ENCODE results near the gene TXNRD1. TPM values are rescaled to one million over a fixed set of nuclear protein-coding genes. Genes with fewer than 3 reads are reported as not detected.

Gene TXNRD1
- total RNA-seq, 2 donors from 2014 or later: 83.4 to 144 TPM

GRCh38 chr12:104348283-104348993 is 132.9 kb downstream of the TXNRD1 start:
- Histone ChIP-seq H3K27ac (ENCODE audit: low read depth, low read length) (no peak overlapping the region), H3K4me1 (ENCODE audit: control insufficient read depth, insufficient read depth, low read length) (no peaks in the 10 kb centered on the region), H3K4me3 (ENCODE audit: low read length) (no peak overlapping the region), H3K9ac (ENCODE audit: extremely low read depth, low read length, poor library complexity, severe bottlenecking) (no peak overlapping the region), H3K27me3 (ENCODE audit: control insufficient read depth, insufficient read depth, low read length, poor library complexity, severe bottlenecking) (no peaks in the 10 kb centered on the region), H3K9me3 (ENCODE audit: control insufficient read depth, low read length) (no peaks in the 10 kb centered on the region), H3K36me3 (ENCODE audit: control insufficient read depth, insufficient read depth, low read length) (peaks cover 61% of the 10 kb centered on the region)
- peak; percentile 47 for DNase-seq
- no peak for TF ChIP-seq CTCF (conservative IDR thresholded peaks at IDR 0.05)
- Mint-ChIP-seq H3K4me3 (no peak overlapping the region), H3K9me3 (no peaks in the 10 kb centered on the region), H3K27me3 (ENCODE audit: insufficient read depth) (no peaks in the 10 kb centered on the region), H3K27ac (no peak overlapping the region), H3K36me3 (ENCODE audit: low read depth) (peaks cover 32% of the 10 kb centered on the region), H3K4me1 (peaks cover 9% of the 10 kb centered on the region)
- 93% methylated on average over 9 to 11 of the region's 11 CpGs for WGBS, 2 experiments (ENCODE audit: insufficient coverage in 1 of 2, insufficient read length in 1 of 2)

GRCh38 chr12:104348994-104349494 is 133.5 kb downstream of the TXNRD1 start:
- Mint-ChIP-seq H3K36me3 (ENCODE audit: low read depth) (peaks cover 31% of the 10 kb centered on the region), H3K4me3 (no peak overlapping the region), H3K4me1 (peaks cover 8% of the 10 kb centered on the region), H3K27ac (no peak overlapping the region), H3K9me3 (no peaks in the 10 kb centered on the region), H3K27me3 (ENCODE audit: insufficient read depth) (no peaks in the 10 kb centered on the region)
- Histone ChIP-seq H3K27me3 (ENCODE audit: control insufficient read depth, insufficient read depth, low read length, poor library complexity, severe bottlenecking) (no peaks in the 10 kb centered on the region), H3K27ac (ENCODE audit: low read depth, low read length) (no peak overlapping the region), H3K36me3 (ENCODE audit: control insufficient read depth, insufficient read depth, low read length) (peaks cover 61% of the 10 kb centered on the region), H3K9me3 (ENCODE audit: control insufficient read depth, low read length) (no peaks in the 10 kb centered on the region), H3K4me3 (ENCODE audit: low read length) (no peak overlapping the region), H3K4me1 (ENCODE audit: control insufficient read depth, insufficient read depth, low read length) (no peaks in the 10 kb centered on the region), H3K9ac (ENCODE audit: extremely low read depth, low read length, poor library complexity, severe bottlenecking) (no peak overlapping the region)
- no peak for TF ChIP-seq CTCF (conservative IDR thresholded peaks at IDR 0.05)
- DNase-seq: peak; percentile 25
- 96 to 100% methylated on average over 1 to 2 of the region's 2 CpGs for WGBS, 2 experiments (ENCODE audit: insufficient coverage in 1 of 2, insufficient read length in 1 of 2)

- 94 to 97% methylated on average over 7 to 8 of the region's 8 CpGs for WGBS, 2 experiments (ENCODE audit: insufficient coverage in 1 of 2, insufficient read length in 1 of 2)
- Mint-ChIP-seq H3K27me3 (ENCODE audit: insufficient read depth) (no peaks in the 10 kb centered on the region), H3K9me3 (no peaks in the 10 kb centered on the region)
Measured at GRCh38 chr12:104350211-104351056, 134.9 kb downstream of the TXNRD1 start.

More at GRCh38 chr12:104350211-104351056, 134.9 kb downstream of the TXNRD1 start:
- no peak overlapping the region for H3K27ac Mint-ChIP-seq
- Histone ChIP-seq H3K4me1 (ENCODE audit: control insufficient read depth, insufficient read depth, low read length) (no peaks in the 10 kb centered on the region), H3K36me3 (ENCODE audit: control insufficient read depth, insufficient read depth, low read length) (peaks cover 51% of the 10 kb centered on the region), H3K9ac (ENCODE audit: extremely low read depth, low read length, poor library complexity, severe bottlenecking) (no peak overlapping the region), H3K27me3 (ENCODE audit: control insufficient read depth, insufficient read depth, low read length, poor library complexity, severe bottlenecking) (no peaks in the 10 kb centered on the region), H3K9me3 (ENCODE audit: control insufficient read depth, low read length) (no peaks in the 10 kb centered on the region), H3K4me3 (ENCODE audit: low read length) (no peak overlapping the region), H3K27ac (ENCODE audit: low read depth, low read length) (no peak overlapping the region)
- H3K4me1 Mint-ChIP-seq: peaks cover under 1% of the 10 kb centered on the region
- no peak overlapping the region for H3K4me3 Mint-ChIP-seq
- TF ChIP-seq CTCF (conservative IDR thresholded peaks at IDR 0.05): no peak
- H3K36me3 Mint-ChIP-seq (ENCODE audit: low read depth): peaks cover 25% of the 10 kb centered on the region
- no peak for DNase-seq
